Lower lobe of right lung (tissue), 2 donors: ENCODE measurements around the gene PSMD6. TPM values are rescaled to one million over a fixed set of nuclear protein-coding genes. Genes with fewer than 3 reads are reported as not detected.

Experiments used
- ATAC-seq, 2 donors: fragments of 200-7000 bp; cut with Tn5 transposase; one replicate each; pipeline ENCODE4 v1.9.1; 2020 to 2022; ENCODE audit warnings: mild to moderate bottlenecking in 2 of 2, moderate library complexity in 2 of 2
- DNase-seq: peaks from one replicate; pipeline ENCODE4 v3.0.0-alpha.2; 2020
- H3K27ac ChIP-seq: fragments of 200-600 bp; one replicate; pipeline ENCODE4 v1.8.0; 2022
- H3K27me3 ChIP-seq: fragments of 200-600 bp; one replicate; pipeline ENCODE4 v1.8.0; 2022; ENCODE audit warnings: low read depth
- H3K36me3 ChIP-seq: fragments of 200-600 bp; one replicate; pipeline ENCODE4 v1.8.0; 2022; ENCODE audit warnings: mild to moderate bottlenecking
- H3K4me1 ChIP-seq: fragments of 200-600 bp; one replicate; pipeline ENCODE4 v1.8.0; 2022
- H3K4me3 ChIP-seq: fragments of 200-600 bp; one replicate; pipeline ENCODE4 v1.8.0; 2022; ENCODE audit warnings: mild to moderate bottlenecking
- H3K9me3 ChIP-seq: fragments of 200-600 bp; one replicate; pipeline ENCODE4 v1.8.0; 2022
- intact Hi-C: fragments of 100-400 bp; cut with DNase I; formaldehyde crosslinking; loops from one replicate; pipeline ENCODE4 v1.11.0; 2022
- total RNA-seq: library from RNA; stranded (reverse); fragmentation: NEBNext Ultra II Directional; extraction: Animal tissue kit (Norgen Biotek cat#: 25700); gene quantifications from one replicate; pipeline ENCODE4 v1.2.1, GENCODE V29; 2021
- TF ChIP-seq, protein P1 (sequence below): fragments of 200-600 bp; IDR thresholded peaks from one replicate; pipeline ENCODE4 v1.8.0; 2022; ENCODE audit warnings: antibody characterized with exemption, mild to moderate bottlenecking
- donor health status: DM: no; HTN: yes; CAD: no; lungs with severe emphysema.

The PSMD6 gene
- total RNA-seq, 1 donor from 2014 or later, result 51.1 TPM

- TF ChIP-seq, protein P1, sequence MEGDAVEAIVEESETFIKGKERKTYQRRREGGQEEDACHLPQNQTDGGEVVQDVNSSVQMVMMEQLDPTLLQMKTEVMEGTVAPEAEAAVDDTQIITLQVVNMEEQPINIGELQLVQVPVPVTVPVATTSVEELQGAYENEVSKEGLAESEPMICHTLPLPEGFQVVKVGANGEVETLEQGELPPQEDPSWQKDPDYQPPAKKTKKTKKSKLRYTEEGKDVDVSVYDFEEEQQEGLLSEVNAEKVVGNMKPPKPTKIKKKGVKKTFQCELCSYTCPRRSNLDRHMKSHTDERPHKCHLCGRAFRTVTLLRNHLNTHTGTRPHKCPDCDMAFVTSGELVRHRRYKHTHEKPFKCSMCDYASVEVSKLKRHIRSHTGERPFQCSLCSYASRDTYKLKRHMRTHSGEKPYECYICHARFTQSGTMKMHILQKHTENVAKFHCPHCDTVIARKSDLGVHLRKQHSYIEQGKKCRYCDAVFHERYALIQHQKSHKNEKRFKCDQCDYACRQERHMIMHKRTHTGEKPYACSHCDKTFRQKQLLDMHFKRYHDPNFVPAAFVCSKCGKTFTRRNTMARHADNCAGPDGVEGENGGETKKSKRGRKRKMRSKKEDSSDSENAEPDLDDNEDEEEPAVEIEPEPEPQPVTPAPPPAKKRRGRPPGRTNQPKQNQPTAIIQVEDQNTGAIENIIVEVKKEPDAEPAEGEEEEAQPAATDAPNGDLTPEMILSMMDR, result no peak
- H3K27me3 ChIP-seq, result no peaks in the 10 kb centered on the region
- H3K9me3 ChIP-seq, result no peaks in the 10 kb centered on the region
- H3K27ac ChIP-seq, result no peak overlapping the region
- DNase-seq (no peak), ATAC-seq (no peak)
- intact Hi-C loops, result no loop called here
- H3K36me3 ChIP-seq, result peaks cover 47% of the 10 kb centered on the region
- peak overlapping the region; percentile 91 for H3K4me3 ChIP-seq
- H3K4me1 ChIP-seq, result peaks cover 24% of the 10 kb centered on the region
Measured at GRCh38 chr3:64021922-64022321, 1.4 kb downstream of the PSMD6 start.

DNA sequence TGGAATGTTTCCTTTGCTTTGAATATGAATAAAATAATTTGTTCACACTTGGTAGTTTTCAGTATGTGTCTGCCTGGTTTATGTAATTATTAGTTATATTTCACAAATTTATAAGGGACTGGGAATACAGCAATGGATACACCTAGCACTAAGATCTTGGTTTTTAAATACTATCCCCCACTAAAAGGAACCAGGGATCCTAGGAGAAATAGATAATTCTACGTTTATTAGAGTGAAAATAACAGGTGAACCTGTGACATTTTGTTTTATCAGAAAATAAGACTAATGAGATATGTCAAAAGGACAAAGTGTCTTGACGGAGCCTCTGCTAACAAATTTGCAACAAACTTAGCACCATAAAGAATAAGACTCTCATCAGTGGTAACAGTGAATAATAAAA is 3.4 kb downstream of the PSMD6 start:
- TF ChIP-seq, protein P1, result no peak
- H3K27me3 ChIP-seq, result no peaks in the 10 kb centered on the region
- ATAC-seq (no peak), DNase-seq (no peak)
- H3K4me3 ChIP-seq, result no peak overlapping the region
- peaks cover 68% of the 10 kb centered on the region for H3K36me3 ChIP-seq
- peaks cover 24% of the 10 kb centered on the region for H3K4me1 ChIP-seq
- no peaks in the 10 kb centered on the region for H3K9me3 ChIP-seq
- intact Hi-C loops, result no loop called here
- no peak overlapping the region for H3K27ac ChIP-seq

GRCh38 chr3:64019271-64019670 is 4.0 kb downstream of the PSMD6 start:
- intact Hi-C loops, result no loop called here
- ATAC-seq, result no peak
- TF ChIP-seq, protein P1, result no peak
- H3K4me3 ChIP-seq, result no peak overlapping the region
- peaks cover 74% of the 10 kb centered on the region for H3K36me3 ChIP-seq
- peaks cover 24% of the 10 kb centered on the region for H3K4me1 ChIP-seq
- H3K27ac ChIP-seq, result no peak overlapping the region
- H3K27me3 ChIP-seq, result no peaks in the 10 kb centered on the region
- DNase-seq, result no peak
- no peaks in the 10 kb centered on the region for H3K9me3 ChIP-seq

GRCh38 chr3:64016941-64017620 is 6.2 kb downstream of the PSMD6 start:
- H3K4me3 ChIP-seq, result no peak overlapping the region
- TF ChIP-seq, protein P1, result no peak
- intact Hi-C loops, result no loop called here
- H3K27ac ChIP-seq, result no peak overlapping the region
- H3K9me3 ChIP-seq, result no peaks in the 10 kb centered on the region
- H3K4me1 ChIP-seq, result peaks cover 18% of the 10 kb centered on the region
- ATAC-seq (no peak), DNase-seq (no peak)
- H3K27me3 ChIP-seq, result no peaks in the 10 kb centered on the region
- peaks cover 96% of the 10 kb centered on the region for H3K36me3 ChIP-seq

DNA sequence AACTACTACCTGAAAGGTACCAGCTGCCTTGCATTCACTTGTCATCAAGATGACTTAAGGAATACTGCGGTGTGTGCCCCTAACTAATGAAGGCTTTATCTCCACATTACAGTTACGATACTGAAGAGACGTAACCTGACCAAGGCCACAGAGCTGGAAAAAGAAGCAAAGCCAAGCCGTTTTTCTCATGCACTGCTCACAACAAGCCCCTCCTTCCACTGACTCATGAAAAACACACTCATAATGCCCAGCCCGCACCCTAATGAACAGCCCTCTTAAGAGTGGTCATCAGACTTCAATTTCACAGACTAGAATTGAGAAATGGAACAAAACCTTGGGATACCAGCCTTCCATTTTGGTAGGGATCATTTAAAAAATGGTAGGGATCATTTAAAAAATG is 11.6 kb downstream of the PSMD6 start:
- intact Hi-C loops, result no loop called here
- DNase-seq (no peak), ATAC-seq (no peak)
- Histone ChIP-seq H3K27ac (no peak overlapping the region), H3K4me3 (no peak overlapping the region), H3K9me3 (no peaks in the 10 kb centered on the region), H3K4me1 (no peaks in the 10 kb centered on the region), H3K27me3 (no peaks in the 10 kb centered on the region), H3K36me3 (peaks cover 100% of the 10 kb centered on the region)
- TF ChIP-seq, protein P1, result no peak
